Trophoblast cell (in vitro differentiated cells and primary cell): ENCODE results near the gene STX5.
A peak's percentile ranks its signal among the peaks of the same experiment; 100 is the strongest.

Experiments used
- DNase-seq, 2 donors: peaks; one replicate each; pipeline ENCODE4 v3.0.0-alpha.2; 2016
- H2AFZ ChIP-seq: 2 replicates; pipeline ENCODE4 v1.6.1; 2013; ENCODE audit warnings: low read length, moderate library complexity, mild to moderate bottlenecking; ENCODE audit not compliant: insufficient read depth, poor library complexity
- H2AK5ac ChIP-seq: 2 replicates; pipeline ENCODE4 v1.6.1; 2013; ENCODE audit warnings: mild to moderate bottlenecking, low read length
- H2BK120ac ChIP-seq: 2 replicates; pipeline ENCODE4 v1.6.1; 2013; ENCODE audit warnings: low read length, mild to moderate bottlenecking, moderate library complexity; ENCODE audit not compliant: insufficient read depth, poor library complexity
- H2BK12ac ChIP-seq: 2 replicates; pipeline ENCODE4 v1.6.1; 2013; ENCODE audit warnings: mild to moderate bottlenecking, low read length, moderate library complexity
- H2BK5ac ChIP-seq: 2 replicates; pipeline ENCODE4 v1.6.1; 2013; ENCODE audit warnings: low read length, low read depth, moderate library complexity, mild to moderate bottlenecking; ENCODE audit not compliant: poor library complexity
- H3K14ac ChIP-seq: 2 replicates; pipeline ENCODE4 v1.6.1; 2013; ENCODE audit warnings: mild to moderate bottlenecking, low read length
- H3K18ac ChIP-seq: 2 replicates; pipeline ENCODE4 v1.6.1; 2013; ENCODE audit warnings: mild to moderate bottlenecking, low read length
- H3K23ac ChIP-seq: 2 replicates; pipeline ENCODE4 v1.6.1; 2013; ENCODE audit warnings: low read length
- H3K27ac ChIP-seq: 2 replicates; pipeline ENCODE4 v1.5.1; 2013; ENCODE audit warnings: low read depth, mild to moderate bottlenecking, inconsistent platforms, low read length, moderate library complexity
- H3K27me3 ChIP-seq: 2 replicates; pipeline ENCODE4 v1.6.1; 2013; ENCODE audit warnings: inconsistent platforms, mild to moderate bottlenecking, low read length, moderate library complexity; ENCODE audit not compliant: insufficient read depth
- H3K36me3 ChIP-seq, 2 experiments: 1 replicate in 1 of 2; 2 replicates in 1 of 2; pipeline ENCODE4 v1.6.1; 2013; ENCODE audit warnings: low read length in 2 of 2, mild to moderate bottlenecking in 2 of 2, moderate library complexity in 1 of 2; ENCODE audit not compliant: insufficient read depth in 2 of 2, control insufficient read depth in 1 of 2
- H3K4ac ChIP-seq: 2 replicates; pipeline ENCODE4 v1.6.1; 2013; ENCODE audit warnings: low read depth, mild to moderate bottlenecking, low read length, moderate library complexity
- H3K4me1 ChIP-seq, 2 experiments: 1 replicate in 1 of 2; 2 replicates in 1 of 2; pipeline ENCODE4 v1.6.1; 2013; ENCODE audit warnings: low read length in 2 of 2, mild to moderate bottlenecking in 2 of 2, moderate library complexity in 1 of 2; ENCODE audit not compliant: insufficient read depth in 2 of 2, control insufficient read depth in 1 of 2
- H3K4me2 ChIP-seq: 2 replicates; pipeline ENCODE4 v1.6.1; 2013; ENCODE audit warnings: inconsistent platforms, mild to moderate bottlenecking, low read length, moderate library complexity
- H3K4me3 ChIP-seq: 2 replicates; pipeline ENCODE4 v1.5.1; 2013; ENCODE audit warnings: mild to moderate bottlenecking, low read depth, low read length, inconsistent platforms
- H3K79me1 ChIP-seq: one replicate; pipeline ENCODE4 v1.6.1; 2013; ENCODE audit warnings: low read length
- H3K79me2 ChIP-seq: 2 replicates; pipeline ENCODE4 v1.6.1; 2013; ENCODE audit warnings: low read length, mild to moderate bottlenecking; ENCODE audit not compliant: control insufficient read depth, insufficient read depth, poor library complexity
- H3K9ac ChIP-seq: 2 replicates; pipeline ENCODE4 v1.6.1; 2013; ENCODE audit warnings: mild to moderate bottlenecking, low read length
- H3K9me3 ChIP-seq: 2 replicates; pipeline ENCODE4 v1.6.1; 2013; ENCODE audit warnings: low read depth, mild to moderate bottlenecking, control low read depth, inconsistent platforms, low read length; ENCODE audit not compliant: insufficient read depth
- H4K12ac ChIP-seq: 2 replicates; pipeline ENCODE4 v1.6.1; 2013; ENCODE audit warnings: low read depth, mild to moderate bottlenecking, low read length, moderate library complexity
- H4K8ac ChIP-seq: 2 replicates; pipeline ENCODE4 v1.6.1; 2013; ENCODE audit warnings: low read depth, mild to moderate bottlenecking, low read length, moderate library complexity
- H4K91ac ChIP-seq: one replicate; pipeline ENCODE4 v1.6.1; 2013; ENCODE audit warnings: low read depth, mild to moderate bottlenecking, low read length, moderate library complexity
- WGBS: extraction: QIAGEN DNeasy Blood & Tissue Kit; methylation state at CpG from one replicate; pipeline ENCODE4 v1.1.7; 2013; ENCODE audit warnings: missing lambda C conversion rate; ENCODE audit not compliant: insufficient read length, insufficient coverage; ENCODE audit errors: extremely low coverage; 5-methylcytosine and 5-hydroxymethylcytosine counted together

The STX5 gene

GRCh38 chr11:62786318-62787004 is 45.4 kb downstream of the STX5 start:
- peak overlapping the region; percentile 77 for H2AK5ac ChIP-seq
- no peak overlapping the region for H3K23ac ChIP-seq
- H3K27me3 ChIP-seq: no peaks in the 10 kb centered on the region
- H4K8ac ChIP-seq: peak overlapping the region; percentile 87
- H3K4me1 ChIP-seq: peaks cover 0 to 4% of the 10 kb centered on the region in 2 experiments
- H4K91ac ChIP-seq: peak overlapping the region; percentile 92
- peak overlapping the region; percentile 82 for H3K18ac ChIP-seq
- H3K9me3 ChIP-seq: peaks cover 6% of the 10 kb centered on the region
- peaks cover 28 to 33% of the 10 kb centered on the region in 2 experiments for H3K36me3 ChIP-seq
- H2AFZ ChIP-seq: peak overlapping the region; percentile 86
- peak overlapping the region; percentile 74 for H4K12ac ChIP-seq
- H2BK120ac ChIP-seq: peak overlapping the region; percentile 77
- peaks cover 18% of the 10 kb centered on the region for H3K79me2 ChIP-seq
- H2BK12ac ChIP-seq: peak overlapping the region; percentile 40
- peak overlapping the region; percentile 83 for H2BK5ac ChIP-seq
- H3K79me1 ChIP-seq: peaks cover 13% of the 10 kb centered on the region
- H3K4me3 ChIP-seq: peak overlapping the region; percentile 92
- WGBS: no CpG with 5 or more reads among the region's 51 CpGs
- peak overlapping the region; percentile 77 for H3K9ac ChIP-seq
- peak overlapping the region; percentile 89 for H3K4me2 ChIP-seq
- peak; percentile 86 to 95 for DNase-seq
- H3K4ac ChIP-seq: peak overlapping the region; percentile 73
- peak overlapping the region; percentile 91 for H3K27ac ChIP-seq
- H3K14ac ChIP-seq: peak overlapping the region; percentile 94

GRCh38 chr11:62782753-62783152 is 49.1 kb downstream of the STX5 start:
- Histone ChIP-seq H3K9ac (no peak overlapping the region), H3K79me2 (peaks cover 10% of the 10 kb centered on the region), H3K36me3 (peaks cover 25 to 31% of the 10 kb centered on the region in 2 experiments), H3K14ac (no peak overlapping the region), H3K9me3 (peaks cover 6% of the 10 kb centered on the region), H4K12ac (no peak overlapping the region), H3K4ac (no peak overlapping the region), H3K4me2 (no peak overlapping the region), H3K27me3 (no peaks in the 10 kb centered on the region), H3K23ac (no peak overlapping the region), H2AFZ (no peak overlapping the region), H2BK5ac (no peak overlapping the region), H2AK5ac (no peak overlapping the region), H3K27ac (no peak overlapping the region), H3K18ac (no peak overlapping the region), H2BK120ac (no peak overlapping the region), H3K4me1 (no peaks in the 10 kb centered on the region), H4K8ac (no peak overlapping the region), H4K91ac (no peak overlapping the region), H3K79me1 (peaks cover 11% of the 10 kb centered on the region), H2BK12ac (no peak overlapping the region), H3K4me3 (peak overlapping the region; percentile 36)
- DNase-seq: no peak
- no CpG with 5 or more reads among the region's 7 CpGs for WGBS

GRCh38 chr11:62778441-62778840 is 53.4 kb downstream of the STX5 start:
- H3K4ac ChIP-seq: no peak overlapping the region
- peaks cover 4% of the 10 kb centered on the region for H3K9me3 ChIP-seq
- H4K12ac ChIP-seq: no peak overlapping the region
- no peak overlapping the region for H3K4me2 ChIP-seq
- no peak overlapping the region for H3K27ac ChIP-seq
- H2BK5ac ChIP-seq: no peak overlapping the region
- no peak overlapping the region for H2AK5ac ChIP-seq
- no peak overlapping the region for H3K9ac ChIP-seq
- H3K36me3 ChIP-seq: peaks cover 51 to 54% of the 10 kb centered on the region in 2 experiments
- DNase-seq: no peak
- H3K4me1 ChIP-seq: no peaks in the 10 kb centered on the region
- no peak overlapping the region for H3K23ac ChIP-seq
- no peak overlapping the region for H2BK12ac ChIP-seq
- no peaks in the 10 kb centered on the region for H3K27me3 ChIP-seq
- H3K14ac ChIP-seq: no peak overlapping the region
- no CpG with 5 or more reads among the region's 3 CpGs for whole genome bisulfite sequencing
- no peak overlapping the region for H3K18ac ChIP-seq
- H4K91ac ChIP-seq: no peak overlapping the region
- no peak overlapping the region for H2AFZ ChIP-seq
- H3K4me3 ChIP-seq: no peak overlapping the region
- no peaks in the 10 kb centered on the region for H3K79me1 ChIP-seq
- no peak overlapping the region for H4K8ac ChIP-seq
- no peak overlapping the region for H2BK120ac ChIP-seq
- H3K79me2 ChIP-seq: no peaks in the 10 kb centered on the region

- Histone ChIP-seq H2AK5ac (no peak overlapping the region), H3K36me3 (peaks cover 48 to 49% of the 10 kb centered on the region in 2 experiments), H3K4me1 (no peaks in the 10 kb centered on the region), H2BK120ac (no peak overlapping the region), H3K4me2 (no peak overlapping the region), H3K4me3 (no peak overlapping the region), H2AFZ (no peak overlapping the region), H3K4ac (no peak overlapping the region), H3K27me3 (no peaks in the 10 kb centered on the region), H3K9ac (no peak overlapping the region), H3K79me2 (no peaks in the 10 kb centered on the region), H3K27ac (no peak overlapping the region), H3K18ac (no peak overlapping the region), H4K91ac (no peak overlapping the region), H3K14ac (no peak overlapping the region), H4K8ac (no peak overlapping the region), H3K9me3 (peaks cover 2% of the 10 kb centered on the region), H3K23ac (no peak overlapping the region), H3K79me1 (no peaks in the 10 kb centered on the region), H2BK12ac (no peak overlapping the region), H4K12ac (no peak overlapping the region), H2BK5ac (no peak overlapping the region)
- WGBS: no CpG with 5 or more reads among the region's 2 CpGs
- no peak for DNase-seq
These were observed 54.5 kb downstream of the STX5 start for GRCh38 chr11:62777389-62777788.
